ENCODE data around the gene CPB2.
A peak's percentile ranks its signal among the peaks of the same experiment; 100 is the strongest.

Gene CPB2

GRCh38 chr13:46052319-46053161 is 52.3 kb downstream of the CPB2 start, which contains the start of gene ZC3H13:
ZC3H13 (minus strand) TSS chr13:46052746; CDS start chr13:46045507, 7,239 bp downstream.
- no peaks in the 10 kb centered on the region for H3K9me3 ChIP-seq (ENCODE audit: control insufficient read depth, low read length)
- peak within 1 kb of the TSS; percentile 91 for H3K27ac ChIP-seq (ENCODE audit: low read depth, low read length, severe bottlenecking)
- H3K4me3 ChIP-seq (ENCODE audit: extremely low read depth, insufficient read depth, low read length, poor library complexity, severe bottlenecking) = peak within 1 kb of the TSS; percentile 94
- no peaks in the 10 kb centered on the region for H3K36me3 ChIP-seq (ENCODE audit: control insufficient read depth, insufficient read depth, low read length)
- 0% methylated on average over 37 to 45 of the region's 57 CpGs for WGBS, 2 experiments (ENCODE audit: insufficient coverage in 2 of 2)
- no peaks in the 10 kb centered on the region for H3K4me1 ChIP-seq (ENCODE audit: control insufficient read depth, insufficient read depth, low read length, poor library complexity, severe bottlenecking)

DNA sequence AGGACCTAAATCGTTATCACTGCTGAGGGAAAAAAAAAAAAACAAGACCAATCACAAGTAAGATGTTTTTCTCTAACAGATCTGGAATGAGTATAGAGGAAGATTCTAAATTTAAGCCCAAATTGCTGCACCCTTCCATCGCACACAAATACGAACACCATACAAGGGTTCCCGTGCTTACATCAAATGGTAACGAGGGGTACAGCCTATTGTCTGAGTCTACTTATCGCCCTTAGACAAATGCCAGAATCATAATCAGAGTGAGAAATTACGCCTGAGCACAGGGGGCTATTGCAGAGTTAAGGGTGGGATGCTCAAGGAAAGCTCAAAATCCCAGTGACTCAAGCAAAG is 52.9 kb downstream of the CPB2 start:
- no peaks in the 10 kb centered on the region for H3K36me3 ChIP-seq (ENCODE audit: control insufficient read depth, insufficient read depth, low read length)

GRCh38 chr13:46050771-46051170 is 54.1 kb downstream of the CPB2 start:
- Histone ChIP-seq H3K27ac (ENCODE audit: low read depth, low read length, severe bottlenecking) (no peak overlapping the region), H3K36me3 (ENCODE audit: control insufficient read depth, insufficient read depth, low read length) (no peaks in the 10 kb centered on the region), H3K4me3 (ENCODE audit: extremely low read depth, insufficient read depth, low read length, poor library complexity, severe bottlenecking) (no peak overlapping the region), H3K4me1 (ENCODE audit: control insufficient read depth, insufficient read depth, low read length, poor library complexity, severe bottlenecking) (no peaks in the 10 kb centered on the region), H3K9me3 (ENCODE audit: control insufficient read depth, low read length) (no peaks in the 10 kb centered on the region)

More for the DNA sequence above, 52.9 kb downstream of the CPB2 start:
- H3K27ac ChIP-seq (ENCODE audit: low read depth, low read length, severe bottlenecking) = peak overlapping the region; percentile 91
- H3K4me1 ChIP-seq (ENCODE audit: control insufficient read depth, insufficient read depth, low read length, poor library complexity, severe bottlenecking) = no peaks in the 10 kb centered on the region
- no peaks in the 10 kb centered on the region for H3K9me3 ChIP-seq (ENCODE audit: control insufficient read depth, low read length)
- peak overlapping the region; percentile 94 for H3K4me3 ChIP-seq (ENCODE audit: extremely low read depth, insufficient read depth, low read length, poor library complexity, severe bottlenecking)
- 4% methylated on average over 5 of the region's 7 CpGs; no CpG with 5 or more reads in 1 of the 2 experiments for WGBS, 2 experiments (ENCODE audit: insufficient coverage in 2 of 2)

- H3K4me3 ChIP-seq (ENCODE audit: extremely low read depth, insufficient read depth, low read length, poor library complexity, severe bottlenecking) = no peak overlapping the region
- WGBS, 2 experiments (ENCODE audit: insufficient coverage in 2 of 2) = 100% methylated on average over 1 of the region's 2 CpGs; no CpG with 5 or more reads in 1 of the 2 experiments
- H3K27ac ChIP-seq (ENCODE audit: low read depth, low read length, severe bottlenecking) = no peak overlapping the region
- no peaks in the 10 kb centered on the region for H3K4me1 ChIP-seq (ENCODE audit: control insufficient read depth, insufficient read depth, low read length, poor library complexity, severe bottlenecking)
- H3K36me3 ChIP-seq (ENCODE audit: control insufficient read depth, insufficient read depth, low read length) = peaks cover 10% of the 10 kb centered on the region
- no peaks in the 10 kb centered on the region for H3K9me3 ChIP-seq (ENCODE audit: control insufficient read depth, low read length)
These were observed 59.4 kb downstream of the CPB2 start for GRCh38 chr13:46045424-46045823.

DNA sequence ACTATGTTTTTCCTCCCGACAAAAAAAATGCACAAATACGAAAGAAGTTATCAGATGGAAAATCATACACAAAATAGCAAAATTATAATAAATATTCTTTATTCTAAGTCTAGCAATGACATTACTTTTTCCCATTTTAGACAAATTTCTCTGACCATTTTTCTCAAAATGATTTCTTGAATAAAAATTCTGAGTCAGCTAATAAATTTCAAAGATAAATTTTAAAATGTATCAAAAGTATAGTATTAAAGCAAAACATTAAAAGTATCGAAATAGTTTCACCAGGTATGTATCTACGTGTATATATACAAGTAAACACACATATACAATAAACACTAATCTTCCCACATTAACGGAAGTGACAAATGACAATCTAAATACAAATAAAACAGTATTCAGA is 61.2 kb downstream of the CPB2 start:
- H3K4me3 ChIP-seq (ENCODE audit: extremely low read depth, insufficient read depth, low read length, poor library complexity, severe bottlenecking) = no peak overlapping the region
- no CpG with 5 or more reads among the region's 5 CpGs for WGBS, 2 experiments (ENCODE audit: insufficient coverage in 2 of 2)
- H3K36me3 ChIP-seq (ENCODE audit: control insufficient read depth, insufficient read depth, low read length) = peaks cover 19% of the 10 kb centered on the region
- no peak overlapping the region for H3K27ac ChIP-seq (ENCODE audit: low read depth, low read length, severe bottlenecking)
- no peaks in the 10 kb centered on the region for H3K9me3 ChIP-seq (ENCODE audit: control insufficient read depth, low read length)
- H3K4me1 ChIP-seq (ENCODE audit: control insufficient read depth, insufficient read depth, low read length, poor library complexity, severe bottlenecking) = no peaks in the 10 kb centered on the region

DNA sequence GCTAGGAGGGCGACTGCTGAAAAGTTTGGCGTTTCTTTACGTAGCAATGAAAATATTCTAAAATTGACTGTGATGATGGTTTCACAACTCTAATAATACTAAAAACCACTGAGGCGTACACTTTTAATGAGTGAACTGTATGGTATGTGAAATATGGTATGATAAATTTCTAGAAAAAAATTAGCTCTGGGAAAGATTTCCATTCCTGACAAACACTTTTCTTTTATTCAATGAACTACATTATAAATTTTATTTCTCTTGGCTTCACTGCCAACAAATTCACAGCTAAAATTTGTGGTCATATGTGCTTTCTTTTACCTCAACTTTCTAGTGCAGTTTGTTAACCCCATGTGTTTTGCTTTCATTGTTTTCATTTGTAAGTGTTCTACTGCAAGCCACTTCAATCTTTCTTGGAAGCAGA is 63.4 kb downstream of the CPB2 start:
- H3K4me3 ChIP-seq (ENCODE audit: extremely low read depth, insufficient read depth, low read length, poor library complexity, severe bottlenecking) = no peak overlapping the region
- no CpG with 5 or more reads among the region's 4 CpGs for WGBS, 2 experiments (ENCODE audit: insufficient coverage in 2 of 2)
- H3K9me3 ChIP-seq (ENCODE audit: control insufficient read depth, low read length) = no peaks in the 10 kb centered on the region
- no peaks in the 10 kb centered on the region for H3K4me1 ChIP-seq (ENCODE audit: control insufficient read depth, insufficient read depth, low read length, poor library complexity, severe bottlenecking)
- H3K36me3 ChIP-seq (ENCODE audit: control insufficient read depth, insufficient read depth, low read length) = peaks cover 28% of the 10 kb centered on the region
- no peak overlapping the region for H3K27ac ChIP-seq (ENCODE audit: low read depth, low read length, severe bottlenecking)

- WGBS, 2 experiments (ENCODE audit: insufficient coverage in 2 of 2) = 80 to 100% methylated on average over 1 of the region's 2 CpGs
- Histone ChIP-seq H3K36me3 (ENCODE audit: control insufficient read depth, insufficient read depth, low read length) (peaks cover 34% of the 10 kb centered on the region), H3K27ac (ENCODE audit: low read depth, low read length, severe bottlenecking) (no peak overlapping the region)
These were observed 64.1 kb downstream of the CPB2 start for GRCh38 chr13:46040763-46041162.

DNA sequence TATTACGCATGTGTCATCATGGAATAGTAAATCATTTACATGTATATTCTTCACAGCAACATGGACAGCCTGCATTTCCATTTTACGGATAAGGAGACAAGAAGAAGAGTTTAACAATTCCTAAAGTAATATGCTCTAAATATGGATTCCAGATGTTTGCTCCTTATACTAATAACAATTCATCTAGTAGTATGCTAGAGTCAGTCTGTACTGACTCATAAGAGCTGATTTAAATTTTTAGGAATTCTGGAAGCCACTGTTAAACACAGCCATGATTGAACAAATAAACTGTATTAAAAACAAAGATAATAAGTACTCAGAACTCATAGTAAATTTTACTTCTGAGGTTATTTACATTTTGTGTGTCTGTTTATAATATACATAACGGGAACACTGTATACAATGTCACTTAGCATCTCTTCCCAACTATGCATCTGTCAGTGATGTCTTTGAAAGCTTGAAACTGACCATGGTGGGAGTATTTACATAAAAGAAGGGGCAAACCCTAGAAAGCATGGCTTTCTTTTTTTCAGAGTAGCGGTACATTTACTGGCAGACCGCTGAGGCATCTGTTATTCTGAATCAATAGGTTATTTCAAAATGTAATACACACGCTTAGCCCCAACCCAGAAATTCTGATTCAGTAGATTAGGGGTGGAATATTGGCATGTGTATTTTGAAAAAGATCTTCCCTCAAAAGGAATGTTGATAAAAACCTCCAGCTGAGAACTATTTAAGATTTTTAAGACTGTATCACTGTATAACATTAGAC is 65.2 kb downstream of the CPB2 start:
- Histone ChIP-seq H3K4me1 (ENCODE audit: control insufficient read depth, insufficient read depth, low read length, poor library complexity, severe bottlenecking) (no peaks in the 10 kb centered on the region), H3K36me3 (ENCODE audit: control insufficient read depth, insufficient read depth, low read length) (peaks cover 40% of the 10 kb centered on the region), H3K27ac (ENCODE audit: low read depth, low read length, severe bottlenecking) (no peak overlapping the region), H3K9me3 (ENCODE audit: control insufficient read depth, low read length) (no peaks in the 10 kb centered on the region), H3K4me3 (ENCODE audit: extremely low read depth, insufficient read depth, low read length, poor library complexity, severe bottlenecking) (no peak overlapping the region)
- 100% methylated on average over 1 of the region's 6 CpGs; no CpG with 5 or more reads in 1 of the 2 experiments for WGBS, 2 experiments (ENCODE audit: insufficient coverage in 2 of 2)

More at GRCh38 chr13:46040763-46041162, 64.1 kb downstream of the CPB2 start:
- H3K9me3 ChIP-seq (ENCODE audit: control insufficient read depth, low read length) = no peaks in the 10 kb centered on the region
- H3K4me1 ChIP-seq (ENCODE audit: control insufficient read depth, insufficient read depth, low read length, poor library complexity, severe bottlenecking) = no peaks in the 10 kb centered on the region
- H3K4me3 ChIP-seq (ENCODE audit: extremely low read depth, insufficient read depth, low read length, poor library complexity, severe bottlenecking) = no peak overlapping the region

DNA sequence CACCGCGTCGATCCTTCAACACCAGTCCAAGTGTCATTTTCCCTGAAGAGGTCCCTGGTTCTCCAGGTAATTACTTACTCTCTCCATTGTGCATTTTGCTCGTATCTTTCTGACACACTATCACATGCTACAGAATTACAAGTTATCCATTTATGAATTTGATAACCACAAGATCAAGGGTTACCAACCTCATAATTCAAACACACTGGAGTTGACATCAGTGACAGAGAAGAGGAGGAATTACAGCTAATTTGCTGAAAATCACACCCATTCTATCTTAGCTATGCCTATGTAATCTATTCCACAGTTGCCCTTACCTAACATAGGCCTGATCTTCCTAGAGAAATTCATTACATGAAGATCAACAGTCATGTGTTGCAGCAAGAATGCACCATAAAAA is 66.5 kb downstream of the CPB2 start:
- H3K9me3 ChIP-seq (ENCODE audit: control insufficient read depth, low read length) = no peaks in the 10 kb centered on the region
- peaks cover 45% of the 10 kb centered on the region for H3K36me3 ChIP-seq (ENCODE audit: control insufficient read depth, insufficient read depth, low read length)
- H3K4me1 ChIP-seq (ENCODE audit: control insufficient read depth, insufficient read depth, low read length, poor library complexity, severe bottlenecking) = no peaks in the 10 kb centered on the region
- 100% methylated on average over 3 of the region's 4 CpGs for WGBS, 2 experiments (ENCODE audit: insufficient coverage in 2 of 2)
- no peak overlapping the region for H3K4me3 ChIP-seq (ENCODE audit: extremely low read depth, insufficient read depth, low read length, poor library complexity, severe bottlenecking)
- H3K27ac ChIP-seq (ENCODE audit: low read depth, low read length, severe bottlenecking) = no peak overlapping the region

DNA sequence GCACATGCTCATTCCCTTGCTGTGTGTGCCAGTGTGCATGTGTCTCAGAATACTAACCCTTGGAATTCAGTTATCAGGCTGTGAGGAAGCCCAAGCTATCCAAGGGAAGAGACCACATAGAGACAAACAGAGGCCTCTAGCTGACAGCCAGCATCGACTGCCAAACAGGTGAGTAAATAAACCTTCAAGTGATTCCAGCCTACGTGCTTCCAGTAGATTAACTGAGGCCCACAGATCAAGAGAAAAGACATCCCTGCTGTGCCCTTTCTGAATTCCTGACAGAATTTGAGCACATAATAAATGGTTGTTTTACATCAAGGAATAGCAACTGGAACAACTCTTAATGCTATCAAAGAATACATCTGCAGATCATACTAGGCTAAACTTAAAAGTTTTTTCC is 69.8 kb downstream of the CPB2 start:
- WGBS, 2 experiments (ENCODE audit: insufficient coverage in 2 of 2) = 85 to 100% methylated on average over 2 of the region's 2 CpGs
- Histone ChIP-seq H3K4me1 (ENCODE audit: control insufficient read depth, insufficient read depth, low read length, poor library complexity, severe bottlenecking) (no peaks in the 10 kb centered on the region), H3K9me3 (ENCODE audit: control insufficient read depth, low read length) (peaks cover 6% of the 10 kb centered on the region), H3K36me3 (ENCODE audit: control insufficient read depth, insufficient read depth, low read length) (peaks cover 48% of the 10 kb centered on the region), H3K27ac (ENCODE audit: low read depth, low read length, severe bottlenecking) (no peak overlapping the region), H3K4me3 (ENCODE audit: extremely low read depth, insufficient read depth, low read length, poor library complexity, severe bottlenecking) (no peak overlapping the region)

DNA sequence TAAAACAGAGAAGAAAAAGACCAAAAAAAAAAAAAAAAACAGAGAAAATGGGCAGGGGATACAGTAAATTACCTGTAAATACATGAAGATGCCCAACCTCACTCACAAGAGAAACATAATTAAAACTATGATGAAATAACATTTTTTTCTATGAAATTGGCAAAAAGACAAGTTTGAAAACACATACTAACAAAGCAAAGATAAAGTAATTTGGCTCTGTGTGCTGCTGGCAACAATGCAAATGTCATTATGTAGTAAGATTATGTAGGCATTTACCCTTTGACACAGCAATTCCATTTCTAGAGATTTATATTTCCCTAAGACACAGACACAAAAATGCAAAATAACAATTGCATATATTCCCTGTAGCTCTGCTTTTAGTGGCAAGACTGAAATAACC is 72.5 kb downstream of the CPB2 start:
- H3K9me3 ChIP-seq (ENCODE audit: control insufficient read depth, low read length) = peaks cover 6% of the 10 kb centered on the region
- H3K27ac ChIP-seq (ENCODE audit: low read depth, low read length, severe bottlenecking) = no peak overlapping the region
- H3K36me3 ChIP-seq (ENCODE audit: control insufficient read depth, insufficient read depth, low read length) = peaks cover 30% of the 10 kb centered on the region
- H3K4me3 ChIP-seq (ENCODE audit: extremely low read depth, insufficient read depth, low read length, poor library complexity, severe bottlenecking) = no peak overlapping the region
- H3K4me1 ChIP-seq (ENCODE audit: control insufficient read depth, insufficient read depth, low read length, poor library complexity, severe bottlenecking) = no peaks in the 10 kb centered on the region

All from mesodermal cell (in vitro differentiated cells).